ENCODE results near the gene MMP23B.
"Not testable (repeated sequence)": the region's sequence is repeated elsewhere in the genome, so short reads cannot be mapped to it uniquely, and the experiment has no call there.

MMP23B gene

GRCh38 chr1:1671365-1672119 lies 39.6 kb downstream of the MMP23B start:
- no peak for DNase-seq

GRCh38 chr1:1672181-1672965 lies 40.4 kb downstream of the MMP23B start:
- DNase-seq = no peak

- DNase-seq = not testable (repeated sequence)
These were observed 42.8 kb downstream of the MMP23B start for GRCh38 chr1:1674806-1675205.

- DNase-seq = not testable (repeated sequence)
These were observed 43.2 kb downstream of the MMP23B start for GRCh38 chr1:1675218-1675617.

- DNase-seq = not testable (repeated sequence)
These were observed 44.1 kb downstream of the MMP23B start for GRCh38 chr1:1676087-1676486.

DNA sequence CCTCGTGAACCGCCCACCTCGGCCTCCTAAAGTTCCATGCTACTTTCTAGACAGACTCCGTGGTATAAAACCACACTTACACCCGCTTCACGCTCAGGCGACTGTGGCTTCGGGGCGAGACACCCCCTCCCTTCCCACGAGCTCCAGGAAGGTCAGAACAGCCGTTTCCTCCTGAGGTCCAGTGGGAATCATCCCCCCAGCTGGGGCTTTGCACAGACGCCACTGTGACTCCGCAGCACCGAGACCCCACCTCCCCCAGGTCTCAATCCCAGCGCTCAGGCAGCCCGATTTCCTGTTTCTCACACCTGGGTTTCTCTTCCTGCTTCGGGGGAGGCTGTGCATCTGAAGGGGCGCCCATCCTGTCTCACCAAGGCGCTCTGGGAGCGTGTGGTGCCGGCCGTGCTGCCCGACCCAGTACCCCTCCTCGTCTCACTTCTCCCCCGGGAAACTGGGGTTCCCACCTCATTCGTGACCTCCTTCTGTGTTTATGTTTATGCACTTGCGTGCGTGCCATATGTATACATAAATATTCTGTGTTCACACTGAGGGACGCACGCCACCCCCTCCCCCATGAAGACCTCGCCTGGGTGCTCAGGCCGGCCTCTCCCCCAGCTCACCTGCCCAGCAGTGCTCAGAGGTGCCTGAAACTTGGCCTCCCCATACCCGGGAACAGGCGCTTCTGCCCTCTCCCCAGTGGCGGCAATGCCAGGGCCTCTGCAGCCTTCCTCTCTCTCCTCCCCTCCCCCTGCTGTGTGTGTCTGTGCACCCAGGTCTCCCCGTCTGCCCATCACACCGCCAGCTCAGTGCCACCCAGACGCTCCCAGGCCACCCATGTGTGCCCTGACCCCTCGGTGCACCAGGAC lies 46.0 kb downstream of the MMP23B start:
- DNase-seq = peak; percentile 58

DNA sequence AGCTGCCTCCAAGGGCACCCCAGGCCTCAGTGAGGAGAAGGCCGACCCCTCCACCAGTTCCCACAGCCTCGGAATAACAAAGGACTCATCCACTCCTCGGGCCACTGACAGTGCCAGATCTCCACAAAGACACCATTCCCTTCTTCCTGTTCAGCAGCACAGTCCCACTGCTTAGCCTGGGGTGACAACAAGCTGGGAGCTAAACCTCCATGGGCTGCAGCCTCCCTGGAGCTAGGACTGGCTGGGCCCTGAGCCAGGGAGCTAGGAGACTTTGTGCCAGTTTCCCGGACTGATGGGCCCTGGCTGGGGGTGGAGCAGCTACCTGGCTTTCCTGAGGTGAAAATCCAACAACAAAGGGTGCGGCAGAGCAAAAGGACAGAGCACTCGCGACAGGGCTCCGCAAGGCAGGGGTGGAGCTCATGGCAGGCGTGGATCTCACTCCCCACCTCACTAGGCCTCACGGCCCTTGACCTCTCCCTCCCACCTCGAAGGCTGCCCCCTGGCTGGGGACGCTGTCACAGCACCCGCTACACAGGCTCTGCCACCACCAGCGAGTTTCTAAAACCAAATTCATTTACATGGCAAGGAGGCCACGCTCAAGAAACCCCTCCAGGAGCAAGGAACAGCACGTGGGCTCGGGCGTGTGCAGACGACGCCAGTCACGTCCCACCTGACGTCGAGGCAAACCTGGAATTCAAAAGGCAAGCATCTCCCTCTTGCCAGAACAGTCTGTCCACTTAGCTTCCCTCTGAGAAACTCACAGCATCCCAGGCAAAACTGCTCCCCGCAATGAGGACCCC lies 46.8 kb downstream of the MMP23B start:
- no peak for DNase-seq

GRCh38 chr1:1680031-1680911 lies 48.3 kb downstream of the MMP23B start:
- DNase-seq = no peak

- DNase-seq = no peak
These were observed 48.9 kb downstream of the MMP23B start for GRCh38 chr1:1680912-1681273.

DNA sequence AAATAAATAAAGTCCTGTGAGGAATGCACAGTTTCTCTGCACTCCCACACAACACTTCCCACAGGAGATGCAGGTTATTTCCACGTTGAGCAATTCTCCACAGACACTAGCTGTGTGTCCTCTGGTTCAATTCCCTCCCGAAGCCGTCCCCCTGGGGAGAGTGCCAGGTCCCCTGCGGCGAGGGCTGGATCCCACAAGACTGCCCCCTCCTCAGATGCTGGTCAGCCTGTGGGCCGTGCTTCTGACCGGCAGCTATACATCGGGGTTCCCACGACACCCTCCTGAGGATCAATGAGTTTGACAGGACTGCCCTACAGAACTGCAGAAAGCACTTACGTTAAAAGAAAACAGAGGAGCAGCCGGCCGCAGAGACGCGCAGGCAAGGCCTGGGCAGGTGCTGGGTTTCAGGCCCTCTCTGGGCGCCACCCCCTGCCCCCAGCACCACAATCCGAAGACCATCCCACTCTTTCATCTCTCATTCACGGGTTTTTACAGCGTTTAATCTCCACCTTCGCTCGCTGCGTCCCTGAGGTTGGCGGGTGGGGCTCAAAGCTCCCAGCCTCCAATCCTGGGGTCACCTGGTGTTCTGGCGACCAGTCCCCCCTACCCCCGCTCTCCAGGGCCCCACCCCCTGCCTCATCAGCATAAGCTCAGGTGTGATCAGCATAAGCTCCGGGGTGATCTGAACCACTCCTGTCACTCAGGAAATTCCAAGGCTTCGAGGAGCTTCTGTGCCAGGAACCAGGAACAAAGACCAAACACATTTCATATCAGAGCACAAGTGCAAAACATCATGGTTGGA lies 51.3 kb downstream of the MMP23B start:
- DNase-seq = no peak

All from activated naive CD4-positive, alpha-beta T cell treated with Interleukin-2 at 50 U/mL for 16 hours (primary cell).